Measurements from ENCODE around the gene INTS7.

Gene INTS7

GRCh38 chr1:211952299-211952698 lies 83.1 kb downstream of the INTS7 start:
- H3K36me3 ChIP-seq (replicated peaks; ENCODE audit: low read depth, low read length) = peaks cover 21% of the 10 kb centered on the region
- H2AFZ ChIP-seq (ENCODE audit: low read depth, low read length) = no peak overlapping the region
- H3K4me3 ChIP-seq (ENCODE audit: low read length) = no peak overlapping the region
- no peak overlapping the region for H3K4me2 ChIP-seq (ENCODE audit: low read length)
- H3K27ac ChIP-seq (ENCODE audit: low read length) = no peak overlapping the region
- no peaks in the 10 kb centered on the region for H4K20me1 ChIP-seq (ENCODE audit: insufficient read depth, low read length)
- no peaks in the 10 kb centered on the region for H3K9me3 ChIP-seq (ENCODE audit: insufficient read depth, low read length)
- H3K27me3 ChIP-seq (ENCODE audit: low read depth, low read length) = no peaks in the 10 kb centered on the region
- peaks cover 11% of the 10 kb centered on the region for H3K4me1 ChIP-seq (ENCODE audit: low read length)
- H3K9ac ChIP-seq (ENCODE audit: low read length) = no peak overlapping the region
- no peaks in the 10 kb centered on the region for H3K79me2 ChIP-seq (ENCODE audit: low read length)
- no peak for TF ChIP-seq CTCF (IDR thresholded peaks at IDR 0.05; ENCODE audit: low read depth, low read length)
- no peak for TF ChIP-seq EZH2phosphoT487 (IDR thresholded peaks at IDR 0.05; ENCODE audit: low read depth)

GRCh38 chr1:211951856-211952255 lies 83.5 kb downstream of the INTS7 start:
- no peak overlapping the region for H3K4me3 ChIP-seq (ENCODE audit: low read length)
- H3K4me2 ChIP-seq (ENCODE audit: low read length) = no peak overlapping the region
- H3K36me3 ChIP-seq (replicated peaks; ENCODE audit: low read depth, low read length) = peaks cover 18% of the 10 kb centered on the region
- H3K9ac ChIP-seq (ENCODE audit: low read length) = no peak overlapping the region
- H4K20me1 ChIP-seq (ENCODE audit: insufficient read depth, low read length) = no peaks in the 10 kb centered on the region
- H3K4me1 ChIP-seq (ENCODE audit: low read length) = peaks cover 11% of the 10 kb centered on the region
- H3K27me3 ChIP-seq (ENCODE audit: low read depth, low read length) = no peaks in the 10 kb centered on the region
- no peak overlapping the region for H3K27ac ChIP-seq (ENCODE audit: low read length)
- H3K79me2 ChIP-seq (ENCODE audit: low read length) = no peaks in the 10 kb centered on the region
- no peak for TF ChIP-seq CTCF (IDR thresholded peaks at IDR 0.05; ENCODE audit: low read depth, low read length)
- H2AFZ ChIP-seq (ENCODE audit: low read depth, low read length) = no peak overlapping the region
- H3K9me3 ChIP-seq (ENCODE audit: insufficient read depth, low read length) = no peaks in the 10 kb centered on the region

- peaks cover 20% of the 10 kb centered on the region for H3K36me3 ChIP-seq (replicated peaks; ENCODE audit: low read depth, low read length)
- H2AFZ ChIP-seq (ENCODE audit: low read depth, low read length) = no peak overlapping the region
- H3K27me3 ChIP-seq (ENCODE audit: low read depth, low read length) = no peaks in the 10 kb centered on the region
- no peak overlapping the region for H3K4me3 ChIP-seq (ENCODE audit: low read length)
- no peaks in the 10 kb centered on the region for H3K9me3 ChIP-seq (ENCODE audit: insufficient read depth, low read length)
- no peak overlapping the region for H3K9ac ChIP-seq (ENCODE audit: low read length)
- H3K4me1 ChIP-seq (ENCODE audit: low read length) = peaks cover 11% of the 10 kb centered on the region
- no peak overlapping the region for H3K27ac ChIP-seq (ENCODE audit: low read length)
- H4K20me1 ChIP-seq (ENCODE audit: insufficient read depth, low read length) = no peaks in the 10 kb centered on the region
- H3K4me2 ChIP-seq (ENCODE audit: low read length) = no peak overlapping the region
- H3K79me2 ChIP-seq (ENCODE audit: low read length) = no peaks in the 10 kb centered on the region
- no peak for TF ChIP-seq EZH2phosphoT487 (IDR thresholded peaks at IDR 0.05; ENCODE audit: low read depth)
- no peak for TF ChIP-seq CTCF (IDR thresholded peaks at IDR 0.05; ENCODE audit: low read depth, low read length)
These were observed 87.0 kb downstream of the INTS7 start for GRCh38 chr1:211948377-211948776.

- peaks cover 11% of the 10 kb centered on the region for H3K4me1 ChIP-seq (ENCODE audit: low read length)
- no peaks in the 10 kb centered on the region for H3K9me3 ChIP-seq (ENCODE audit: insufficient read depth, low read length)
- H3K4me2 ChIP-seq (ENCODE audit: low read length) = no peak overlapping the region
- H3K27me3 ChIP-seq (ENCODE audit: low read depth, low read length) = no peaks in the 10 kb centered on the region
- no peak overlapping the region for H3K4me3 ChIP-seq (ENCODE audit: low read length)
- no peak overlapping the region for H2AFZ ChIP-seq (ENCODE audit: low read depth, low read length)
- no peaks in the 10 kb centered on the region for H3K79me2 ChIP-seq (ENCODE audit: low read length)
- H3K36me3 ChIP-seq (replicated peaks; ENCODE audit: low read depth, low read length) = peaks cover 20% of the 10 kb centered on the region
- no peak overlapping the region for H3K27ac ChIP-seq (ENCODE audit: low read length)
- no peak overlapping the region for H3K9ac ChIP-seq (ENCODE audit: low read length)
- no peaks in the 10 kb centered on the region for H4K20me1 ChIP-seq (ENCODE audit: insufficient read depth, low read length)
- TF ChIP-seq EZH2phosphoT487 (IDR thresholded peaks at IDR 0.05; ENCODE audit: low read depth) (no peak), CTCF (IDR thresholded peaks at IDR 0.05; ENCODE audit: low read depth, low read length) (no peak)
These were observed 87.7 kb downstream of the INTS7 start for GRCh38 chr1:211947396-211948295.

Measured in OCI-LY3 (cell line).